GM18951 (cell line): ENCODE measurements around the gene BSPRY.
"Not testable (repeated sequence)": the region's sequence is repeated elsewhere in the genome, so short reads cannot be mapped to it uniquely, and the experiment has no call there.

Source experiments
- POLR2A ChIP-seq: IDR thresholded peaks from 4 replicates; pipeline ENCODE4 v1.6.1; 2011; ENCODE audit warnings: mild to moderate bottlenecking; ENCODE audit not compliant: insufficient read length, insufficient read depth; ENCODE audit errors: extremely low read depth
- in situ Hi-C: fragments of 300-500 bp; cut with MboI; formaldehyde crosslinking; loops from one replicate; pipeline ENCODE4 v1.12.0; 2022; ENCODE audit warnings: low sequenced_read_pairs, mixed read lengths, inconsistent platforms; ENCODE audit not compliant: unreplicated experiment

BSPRY gene

DNA sequence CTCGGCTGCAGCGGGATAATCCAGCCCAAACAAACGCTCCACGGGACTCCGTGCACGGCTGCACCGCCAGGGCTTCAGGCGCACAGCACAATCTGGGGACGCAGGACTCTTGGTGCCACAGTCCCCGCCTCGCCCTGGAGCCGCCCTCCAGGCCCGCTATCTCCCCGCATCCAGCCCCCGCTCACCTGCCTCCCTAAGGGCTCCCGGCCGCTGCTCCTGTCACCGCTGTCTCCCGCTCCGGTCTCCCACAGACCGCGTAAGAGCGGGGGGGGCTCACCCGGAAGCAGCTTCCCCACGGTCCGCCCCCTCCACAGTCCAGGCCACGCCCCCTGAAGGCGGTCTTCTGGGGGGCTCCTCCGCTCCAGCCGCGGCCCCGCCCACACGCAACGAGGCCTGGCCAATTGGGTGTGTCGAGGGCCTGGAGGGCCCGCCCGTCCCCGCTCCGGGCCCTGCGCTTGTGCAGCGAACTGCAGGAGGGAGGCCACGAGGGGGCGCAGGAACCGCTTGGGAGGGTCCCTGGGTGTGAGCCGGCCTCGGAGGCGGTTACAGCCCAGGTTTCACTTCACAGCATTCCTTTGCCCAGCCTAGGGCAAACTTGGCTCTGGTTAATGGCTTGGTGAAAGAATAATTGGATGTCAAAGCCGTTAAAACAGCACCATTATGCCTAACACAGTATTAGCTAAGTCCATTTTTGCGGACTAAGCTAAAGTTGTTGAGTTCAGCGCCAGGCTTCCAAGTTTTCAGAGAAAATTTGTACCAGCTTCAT, 51.9 kb downstream of the BSPRY start, which contains the start of gene ALAD:
Gene ALAD, minus strand, starts transcription at position 258 of the 766 bp plus-strand sequence. CDS start 7,725 bp downstream, outside the sequence.
- TF ChIP-seq POLR2A, result peak; percentile 82
- in situ Hi-C loops, result no loop called here

DNA sequence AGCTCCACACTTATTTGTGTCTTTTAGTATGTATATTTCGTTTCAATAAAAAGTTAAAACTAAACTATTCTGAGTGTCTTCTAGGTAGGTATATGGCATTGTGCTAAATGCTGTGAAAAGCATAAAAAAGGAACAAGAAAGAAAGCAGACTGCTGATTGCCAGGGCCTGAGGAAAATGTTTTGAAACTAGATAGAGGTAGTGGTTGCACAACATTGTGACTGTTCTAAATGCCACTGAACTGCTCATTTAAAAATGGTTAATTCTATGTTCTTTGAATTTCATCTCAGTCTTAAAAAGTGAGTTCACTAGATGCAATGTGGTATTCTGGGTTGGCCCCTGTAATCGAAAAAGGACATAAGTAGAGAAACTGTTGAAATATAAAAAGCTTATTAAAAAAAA, 54.3 kb downstream of the BSPRY start:
- in situ Hi-C loops, result no loop called here
- no peak for TF ChIP-seq POLR2A

DNA sequence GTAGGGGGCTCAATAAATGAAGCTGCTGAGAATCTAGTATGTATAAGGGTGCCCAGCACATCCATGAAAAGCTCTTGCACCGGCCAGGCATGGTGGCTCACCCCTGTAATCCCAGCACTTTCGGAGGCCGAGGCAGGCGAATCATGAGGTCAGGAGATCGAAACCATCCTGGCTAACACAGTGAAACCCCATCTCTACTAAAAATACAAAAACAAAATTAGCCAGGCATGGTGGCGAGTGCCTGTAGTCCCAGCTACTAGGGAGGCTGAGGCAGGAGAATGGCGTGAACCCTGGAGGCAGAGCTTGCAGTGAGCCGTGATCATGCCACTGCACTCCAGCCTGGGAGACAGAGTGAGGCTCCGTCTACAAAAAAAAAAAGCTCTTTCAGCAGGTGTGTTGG, 57.0 kb downstream of the BSPRY start:
- in situ Hi-C loops, result not testable (repeated sequence)

DNA sequence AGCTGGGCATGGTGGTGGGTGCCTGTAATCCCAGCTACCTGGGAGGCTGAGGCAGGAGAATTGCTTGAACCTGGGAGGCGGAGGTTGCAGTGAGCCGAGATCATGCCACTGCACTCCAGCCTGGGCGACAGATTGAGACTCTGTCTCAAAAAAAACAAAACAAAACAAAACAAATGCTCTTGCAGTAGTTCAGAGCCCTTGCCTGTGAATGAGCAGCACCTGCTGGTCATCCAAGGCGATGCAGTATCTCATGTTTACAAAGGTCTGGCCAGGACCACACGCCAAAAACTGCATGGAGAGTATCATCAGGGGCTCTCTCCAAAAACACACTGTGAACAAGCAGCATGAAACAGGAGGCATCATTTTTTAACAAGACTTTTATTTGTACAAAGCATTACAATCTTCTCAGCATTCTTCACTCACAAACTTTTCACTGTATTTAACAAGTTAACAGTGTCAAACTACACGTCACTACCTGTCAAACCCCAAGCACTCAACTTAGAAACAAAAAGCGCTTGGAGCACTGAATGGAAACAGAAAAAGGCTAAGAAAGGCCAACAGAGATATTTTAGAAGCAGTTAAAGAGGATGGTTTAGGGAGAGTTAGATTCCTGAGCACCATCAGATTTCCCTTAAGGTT, 57.7 kb downstream of the BSPRY start:
- in situ Hi-C loops, result not testable (repeated sequence)

DNA sequence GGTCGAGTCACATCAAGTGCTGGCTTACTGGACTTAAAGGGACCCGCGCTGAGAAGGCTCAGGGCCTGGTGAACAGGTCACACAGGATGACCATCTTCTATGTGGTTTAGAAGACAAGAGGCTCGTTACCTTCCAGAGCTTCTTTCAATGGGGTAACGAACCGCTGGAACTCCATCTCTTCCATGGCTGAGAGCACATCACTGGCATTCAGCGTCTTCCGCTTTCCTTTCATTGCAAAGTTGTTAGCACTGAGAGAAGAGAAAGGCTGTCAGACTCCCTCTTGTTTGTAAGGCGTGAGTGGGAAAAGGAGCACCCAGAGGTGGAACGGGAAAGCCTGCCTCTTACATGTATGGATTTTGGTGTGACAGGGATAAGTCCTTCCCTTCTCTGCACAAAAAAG, 60.1 kb downstream of the BSPRY start:
- in situ Hi-C loops, result no loop called here
- TF ChIP-seq POLR2A, result no peak

DNA sequence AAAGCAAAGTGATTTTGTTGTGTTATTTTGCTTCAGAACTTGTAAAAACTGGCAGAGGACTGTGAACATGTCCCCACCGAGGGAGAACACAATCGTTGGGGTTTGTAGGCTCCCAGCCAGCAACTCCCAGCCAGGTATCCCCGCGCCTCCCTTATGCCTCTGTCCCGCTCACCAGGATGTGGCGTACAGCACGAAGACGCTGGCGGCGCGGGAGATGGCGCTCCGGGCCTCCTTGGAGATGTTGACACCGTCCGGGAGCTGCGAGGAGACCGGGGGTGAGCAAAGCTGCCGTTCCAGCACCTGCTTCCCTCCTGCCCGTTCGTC, 60.5 kb downstream of the BSPRY start:
- in situ Hi-C loops, result no loop called here
- no peak for TF ChIP-seq POLR2A

DNA sequence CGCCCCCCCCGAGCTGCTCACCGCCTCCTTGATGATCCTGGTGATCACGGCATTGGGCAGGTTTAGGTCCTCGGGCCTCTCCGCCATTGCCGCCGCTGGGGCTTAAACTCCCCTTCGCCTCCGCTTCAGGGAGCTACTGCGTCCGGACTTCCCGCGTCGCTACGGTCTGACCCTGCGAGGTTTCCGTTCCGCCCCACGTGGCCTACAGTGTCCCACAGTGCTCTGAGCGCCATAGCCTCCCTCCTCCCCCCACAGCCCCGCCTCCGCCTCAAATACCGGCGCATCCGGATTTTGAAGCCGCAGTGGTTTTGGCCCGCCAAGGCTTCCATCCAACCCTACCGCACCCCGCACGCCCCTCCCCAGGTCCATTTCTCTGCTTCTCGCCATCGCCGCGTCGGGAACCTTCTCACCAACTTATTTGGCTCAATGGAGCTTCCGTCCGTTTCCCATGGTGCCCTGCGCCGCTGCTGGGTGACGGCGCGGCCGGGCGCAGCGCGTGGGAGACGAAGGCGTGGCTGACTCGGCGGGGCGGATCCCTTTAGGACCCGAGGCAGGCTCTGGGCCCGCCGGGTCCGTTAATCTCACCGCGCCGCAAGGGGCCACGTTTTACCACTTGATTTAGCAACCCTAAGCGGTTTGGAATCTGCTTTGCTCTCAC, 61.0 kb downstream of the BSPRY start, which contains the start of the genes C9orf43 and POLE3:
Gene C9orf43, plus strand, starts transcription at position 541 of the 658 bp plus-strand sequence. CDS start 2,747 bp downstream, outside the sequence.
Gene POLE3, minus strand, starts transcription at position 469 of the 658 bp plus-strand sequence. Its CDS starts 382 bp downstream, at position 87.
- in situ Hi-C loops, result no loop called here
- TF ChIP-seq POLR2A, result peak; percentile 74

DNA sequence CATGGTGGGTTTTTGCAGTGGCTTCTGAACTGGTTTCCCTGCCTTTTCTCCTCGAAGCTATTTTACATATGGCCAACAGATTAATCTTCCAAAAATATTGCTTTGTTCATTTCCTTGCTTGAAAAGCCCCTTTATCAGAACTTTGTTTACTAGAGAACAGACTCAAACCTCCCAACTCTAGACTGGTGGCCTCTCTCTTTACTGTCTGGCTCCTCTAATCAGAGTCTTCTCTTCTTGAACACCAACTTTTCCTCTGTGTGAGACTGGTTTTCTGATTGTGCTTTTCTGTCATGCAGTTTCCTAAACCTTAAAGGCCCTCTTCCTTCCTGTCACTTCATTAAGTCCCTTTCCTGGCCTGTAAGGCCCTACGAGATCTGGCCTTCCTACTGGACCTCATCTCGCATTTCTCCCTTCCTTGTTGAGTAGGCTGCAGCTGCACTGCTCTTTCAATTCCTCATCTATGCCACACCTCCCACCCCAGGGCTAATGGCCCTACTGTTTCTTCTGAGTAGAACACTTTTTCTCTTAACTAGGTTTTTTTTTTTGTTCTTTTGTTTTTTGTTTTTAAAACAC, 66.9 kb downstream of the BSPRY start:
- in situ Hi-C loops, result no loop called here
- no peak for TF ChIP-seq POLR2A

DNA sequence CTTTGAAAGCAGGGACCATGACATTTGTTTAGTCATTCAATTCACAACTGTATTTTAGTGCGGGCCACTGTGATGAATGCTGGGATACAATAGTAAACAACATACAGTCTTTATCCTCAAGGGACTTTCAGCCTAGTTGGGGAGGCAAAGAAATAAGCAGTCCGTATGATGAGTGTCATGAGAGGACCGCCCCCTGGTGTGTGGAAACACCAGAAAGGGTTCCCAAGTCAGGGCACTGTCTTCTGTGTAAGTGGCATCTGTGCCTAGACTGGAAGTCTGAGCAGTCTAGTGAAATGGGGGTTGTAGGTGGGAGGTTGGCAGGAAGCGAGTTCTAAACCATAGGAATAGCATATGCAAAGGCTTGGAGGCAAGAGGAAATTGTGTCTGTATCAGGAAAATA, 68.0 kb downstream of the BSPRY start:
- in situ Hi-C loops, result no loop called here
- TF ChIP-seq POLR2A, result no peak
